KG1 (cell line): ENCODE data around the gene SH3D19.

Experiments
- DNase-seq: peaks from one replicate; lab custom pipeline; 2025; lab: John Stamatoyannopoulos, UW

The SH3D19 gene, protein sequence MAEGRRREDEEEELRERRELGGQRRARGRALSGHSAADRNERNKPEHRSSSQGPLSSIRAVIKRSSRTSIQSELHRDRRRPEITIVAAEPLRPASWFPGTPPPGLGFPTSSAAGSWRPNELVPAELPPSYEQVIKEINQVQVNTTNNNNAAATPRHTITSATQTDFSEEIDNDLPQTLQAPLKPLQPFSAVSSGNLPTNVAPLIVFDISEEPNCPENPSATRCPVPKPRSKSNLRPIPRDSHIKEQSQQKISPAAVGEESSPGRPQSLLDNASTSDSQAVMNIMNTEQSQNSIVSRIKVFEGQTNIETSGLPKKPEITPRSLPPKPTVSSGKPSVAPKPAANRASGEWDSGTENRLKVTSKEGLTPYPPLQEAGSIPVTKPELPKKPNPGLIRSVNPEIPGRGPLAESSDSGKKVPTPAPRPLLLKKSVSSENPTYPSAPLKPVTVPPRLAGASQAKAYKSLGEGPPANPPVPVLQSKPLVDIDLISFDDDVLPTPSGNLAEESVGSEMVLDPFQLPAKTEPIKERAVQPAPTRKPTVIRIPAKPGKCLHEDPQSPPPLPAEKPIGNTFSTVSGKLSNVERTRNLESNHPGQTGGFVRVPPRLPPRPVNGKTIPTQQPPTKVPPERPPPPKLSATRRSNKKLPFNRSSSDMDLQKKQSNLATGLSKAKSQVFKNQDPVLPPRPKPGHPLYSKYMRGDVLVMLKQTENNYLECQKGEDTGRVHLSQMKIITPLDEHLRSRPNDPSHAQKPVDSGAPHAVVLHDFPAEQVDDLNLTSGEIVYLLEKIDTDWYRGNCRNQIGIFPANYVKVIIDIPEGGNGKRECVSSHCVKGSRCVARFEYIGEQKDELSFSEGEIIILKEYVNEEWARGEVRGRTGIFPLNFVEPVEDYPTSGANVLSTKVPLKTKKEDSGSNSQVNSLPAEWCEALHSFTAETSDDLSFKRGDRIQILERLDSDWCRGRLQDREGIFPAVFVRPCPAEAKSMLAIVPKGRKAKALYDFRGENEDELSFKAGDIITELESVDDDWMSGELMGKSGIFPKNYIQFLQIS

DNA sequence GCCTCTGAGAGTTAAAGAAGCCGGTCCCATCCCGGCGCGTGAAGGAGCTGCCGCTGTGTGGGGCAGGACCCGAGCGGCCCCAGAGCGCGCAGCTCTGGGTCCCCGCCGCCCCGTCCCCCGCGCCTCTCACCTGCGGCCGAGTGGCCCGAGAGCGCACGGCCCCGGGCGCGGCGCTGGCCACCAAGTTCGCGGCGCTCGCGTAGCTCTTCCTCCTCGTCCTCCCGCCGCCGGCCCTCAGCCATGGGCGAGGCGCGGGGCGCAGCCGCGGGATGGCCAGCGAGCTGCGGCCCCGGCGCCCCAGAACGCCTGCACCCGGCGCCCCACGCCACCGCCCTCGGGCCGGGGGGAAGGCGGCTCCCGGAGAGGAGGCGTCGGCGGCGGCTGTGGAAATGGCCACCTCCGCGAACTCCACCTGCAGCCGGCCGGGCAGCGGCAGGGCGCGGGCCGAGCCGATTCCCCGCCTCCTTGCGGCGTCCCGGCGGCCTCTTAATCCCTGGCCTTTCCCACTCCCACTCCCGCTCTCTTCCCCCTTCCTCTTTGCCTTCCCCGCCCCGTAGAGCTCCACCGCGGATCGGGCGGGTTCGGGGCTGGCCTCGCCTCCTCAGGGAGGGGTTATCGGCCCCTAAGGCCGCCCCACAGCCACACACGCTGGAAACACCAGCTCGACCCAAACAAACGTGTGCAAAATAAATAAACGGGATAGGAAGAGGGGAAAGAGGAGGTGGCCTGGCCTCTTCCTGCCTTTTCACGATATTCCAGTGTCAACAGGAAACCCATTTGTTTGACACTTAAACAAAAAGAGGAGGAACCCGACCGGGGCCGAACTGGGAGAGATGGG, at the start of gene SH3D19:
Gene SH3D19 (minus strand): TSS at position 495 of the 838 bp plus-strand sequence. CDS start 253 bp downstream, at position 242.
- DNase-seq, result no peak

DNA sequence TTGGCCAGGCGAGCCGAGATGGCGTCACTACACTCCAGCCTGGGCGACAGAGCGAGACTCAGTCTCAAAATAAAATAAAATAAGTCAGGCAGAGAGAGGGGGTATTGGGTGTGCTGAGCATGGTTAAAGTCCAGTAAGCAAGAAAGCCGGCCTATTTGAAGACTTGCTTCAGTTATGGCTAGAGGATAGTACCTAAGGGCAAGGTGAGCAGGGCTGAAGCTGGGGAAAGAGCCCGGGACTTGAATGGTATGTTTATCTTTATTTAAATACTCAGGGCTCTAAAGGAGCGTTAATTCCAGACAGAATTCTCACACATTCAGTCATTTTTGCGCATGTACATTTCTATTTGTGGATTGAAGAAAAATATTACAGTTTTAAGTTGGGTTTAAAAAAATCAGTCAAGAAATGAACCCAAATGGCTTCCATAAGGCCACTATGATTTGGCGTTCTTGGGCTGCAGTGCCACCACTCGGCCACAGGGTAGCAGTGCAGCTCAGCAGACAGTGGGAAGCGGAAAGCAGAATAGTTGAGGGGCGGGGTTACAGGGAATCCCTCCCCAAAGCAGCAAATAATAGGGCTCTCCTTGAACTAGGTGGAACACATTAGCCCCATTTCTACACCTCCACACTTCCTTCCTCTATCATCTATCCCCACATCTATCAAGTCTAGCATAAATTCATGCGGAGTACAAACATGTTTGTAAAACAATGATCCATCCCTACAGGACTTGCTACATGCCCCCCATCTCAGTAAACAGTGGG, 37.2 kb upstream of the SH3D19 start:
- DNase-seq, result peak; percentile 7

DNA sequence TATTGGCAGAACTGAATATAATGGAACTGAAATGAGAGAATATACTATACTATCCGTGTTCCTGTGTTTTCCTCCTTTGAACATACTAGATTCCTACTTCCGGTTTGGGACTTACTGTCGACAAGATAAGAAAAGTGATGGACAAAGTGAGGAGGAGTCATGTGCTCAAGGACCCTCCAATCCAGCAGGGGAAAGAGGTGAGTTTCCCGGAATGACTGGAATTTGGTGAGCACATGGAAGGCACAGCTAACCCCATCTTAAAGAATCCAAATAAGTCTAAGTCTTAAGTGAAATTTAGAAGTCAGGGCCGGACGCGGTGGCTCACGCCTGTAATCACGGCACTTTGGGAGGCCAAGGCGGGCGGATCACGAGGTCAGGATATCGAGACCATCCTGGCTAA, 36.6 kb upstream of the SH3D19 start:
- DNase-seq, result no peak

DNA sequence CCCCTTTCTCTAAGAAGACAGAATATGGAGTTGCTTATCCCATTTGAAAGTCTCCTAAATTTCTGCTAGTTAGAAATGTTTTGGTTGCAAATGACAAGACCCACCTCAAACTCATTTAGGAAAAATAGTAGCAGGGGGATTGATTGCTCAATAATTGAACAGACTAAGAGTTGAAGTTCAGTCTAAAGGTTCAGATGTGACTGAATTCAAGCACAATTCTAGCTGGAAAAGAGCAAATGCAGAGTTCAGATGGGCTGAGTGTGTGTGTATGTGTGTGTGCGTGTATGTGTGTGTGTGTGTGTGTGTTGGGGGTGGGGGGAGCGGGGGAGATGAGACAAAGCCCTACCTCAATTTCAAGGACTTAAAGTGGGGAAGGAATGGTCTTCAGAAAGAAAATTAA, 35.7 kb upstream of the SH3D19 start:
- DNase-seq, result no peak

DNA sequence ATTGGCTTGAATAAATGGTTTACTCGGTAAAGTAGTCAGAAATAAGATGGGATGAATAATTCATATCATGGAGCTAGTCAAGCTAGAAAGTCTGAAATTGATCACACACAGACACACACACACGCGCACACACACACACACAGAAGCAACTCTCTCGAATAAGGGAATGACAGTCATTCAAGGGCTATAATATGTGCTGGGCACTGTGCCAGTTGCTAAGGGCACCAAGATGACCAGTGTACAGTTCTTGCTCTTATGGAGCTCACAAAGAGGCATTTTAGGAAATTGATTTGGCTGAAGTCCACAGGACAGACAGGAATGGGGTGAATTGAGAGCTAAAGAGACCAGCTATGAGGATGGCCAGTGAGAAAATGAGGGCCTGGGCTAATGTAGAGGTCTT, 34.2 kb upstream of the SH3D19 start:
- no peak for DNase-seq

DNA sequence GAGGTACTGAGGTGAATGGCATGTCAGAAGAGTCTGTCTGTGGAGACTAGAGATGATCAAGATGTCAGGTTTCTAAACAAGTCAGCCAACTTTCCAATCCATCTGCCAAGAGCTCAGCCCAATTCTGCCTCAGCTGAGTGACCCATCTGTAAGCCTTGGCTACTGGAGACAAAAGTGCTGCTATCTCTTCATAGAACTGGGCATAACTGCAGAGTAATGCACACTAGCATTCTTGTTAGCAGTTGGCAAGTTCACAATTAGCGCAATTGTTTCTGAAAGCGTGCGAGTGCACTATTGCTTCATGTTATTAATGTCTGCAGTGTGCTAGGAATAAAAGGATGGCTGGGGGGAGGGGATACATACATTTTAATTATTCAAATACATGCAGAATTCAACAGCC, 32.9 kb upstream of the SH3D19 start:
- no peak for DNase-seq

DNA sequence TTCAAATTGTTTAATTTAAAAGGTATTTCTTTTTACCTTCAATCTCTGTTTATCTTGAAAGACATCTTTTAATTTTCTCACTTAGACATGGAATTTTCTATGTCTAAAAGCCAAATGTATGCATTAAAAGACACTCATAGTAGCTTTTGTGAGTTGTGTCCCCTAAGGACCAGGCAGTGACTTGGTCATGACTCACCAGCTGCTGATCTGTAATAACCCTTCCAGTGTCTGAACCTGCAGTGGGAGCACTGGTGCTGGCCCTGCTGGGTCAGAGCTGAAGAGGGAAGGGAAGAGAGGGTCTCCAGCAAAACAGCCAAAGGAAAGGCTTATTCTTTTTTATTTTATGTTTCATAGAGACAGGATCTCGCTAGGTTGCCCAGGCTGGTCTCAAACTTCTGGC, 31.1 kb upstream of the SH3D19 start:
- no peak for DNase-seq

DNA sequence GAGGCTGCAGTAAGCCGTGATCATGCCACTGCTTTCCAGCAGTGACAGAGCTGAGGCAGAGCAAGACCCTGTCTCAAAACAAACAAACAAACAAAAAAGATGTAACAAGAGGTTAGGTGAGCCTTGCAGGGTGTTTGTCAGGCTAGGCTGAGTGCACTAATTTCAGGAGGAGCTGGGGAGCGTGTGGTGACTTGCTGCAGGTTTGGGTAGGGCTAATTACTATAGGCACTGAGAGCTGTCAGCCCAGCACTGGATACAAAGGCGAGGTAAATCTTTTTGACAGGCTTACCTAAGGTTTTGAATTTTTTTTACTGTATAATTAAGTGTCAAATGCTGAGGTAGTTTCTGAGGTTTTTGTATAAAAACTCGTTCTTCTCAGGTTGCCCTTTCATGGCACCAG, 29.8 kb upstream of the SH3D19 start:
- no peak for DNase-seq

DNA sequence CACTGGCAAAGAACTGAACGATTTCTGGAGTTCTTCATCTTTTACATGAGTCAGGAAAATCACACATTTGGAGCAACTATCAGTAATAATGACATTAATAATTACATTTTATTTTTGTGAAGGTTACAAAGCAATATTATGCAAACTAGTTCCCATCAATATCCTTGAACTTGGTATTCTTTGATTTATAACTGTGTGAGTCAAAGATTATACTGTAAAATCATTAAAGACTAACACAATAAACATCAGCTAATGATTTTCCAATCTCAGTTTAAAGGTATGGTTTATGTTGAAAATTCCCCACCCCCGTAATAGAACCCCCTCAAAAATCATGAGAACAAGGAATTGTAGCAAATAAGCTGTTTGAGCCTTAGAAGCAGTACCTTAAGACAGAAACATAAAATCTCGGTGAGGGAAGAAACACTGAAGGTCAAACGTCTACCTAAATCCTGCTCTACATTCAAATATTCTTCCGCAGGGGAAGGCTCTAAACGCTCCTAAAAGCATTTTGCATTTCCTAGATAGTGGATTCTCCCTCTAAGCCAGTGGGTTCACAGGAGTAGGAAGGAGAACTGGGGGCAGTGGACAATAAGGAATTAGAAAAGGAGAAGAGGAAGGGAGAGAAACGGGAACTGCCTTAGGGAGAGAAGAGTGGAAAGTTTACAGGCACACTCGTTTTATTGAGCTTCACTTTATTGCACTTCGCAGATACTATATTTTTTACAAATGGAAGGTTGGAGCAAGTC, 22.3 kb upstream of the SH3D19 start:
- DNase-seq, result no peak

DNA sequence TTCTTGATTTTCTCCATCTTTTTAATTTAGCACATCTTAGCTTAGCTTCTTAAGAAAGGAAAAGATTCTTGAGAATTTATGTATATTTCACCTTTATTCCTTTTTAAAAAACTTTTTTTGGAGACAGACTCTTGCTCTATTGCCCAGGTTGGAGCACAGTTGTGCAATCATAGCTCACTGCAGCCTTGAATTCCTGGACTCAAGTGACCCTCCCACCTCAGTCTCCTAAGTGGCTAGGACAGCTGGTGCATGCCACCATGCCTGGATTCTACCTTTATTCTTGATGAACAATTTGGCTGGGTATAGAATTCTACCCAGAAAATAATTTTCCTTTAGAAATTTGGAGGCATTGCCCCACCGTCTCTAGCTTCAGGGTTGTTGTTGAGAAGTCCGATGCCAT, 19.5 kb upstream of the SH3D19 start:
- no peak for DNase-seq

DNA sequence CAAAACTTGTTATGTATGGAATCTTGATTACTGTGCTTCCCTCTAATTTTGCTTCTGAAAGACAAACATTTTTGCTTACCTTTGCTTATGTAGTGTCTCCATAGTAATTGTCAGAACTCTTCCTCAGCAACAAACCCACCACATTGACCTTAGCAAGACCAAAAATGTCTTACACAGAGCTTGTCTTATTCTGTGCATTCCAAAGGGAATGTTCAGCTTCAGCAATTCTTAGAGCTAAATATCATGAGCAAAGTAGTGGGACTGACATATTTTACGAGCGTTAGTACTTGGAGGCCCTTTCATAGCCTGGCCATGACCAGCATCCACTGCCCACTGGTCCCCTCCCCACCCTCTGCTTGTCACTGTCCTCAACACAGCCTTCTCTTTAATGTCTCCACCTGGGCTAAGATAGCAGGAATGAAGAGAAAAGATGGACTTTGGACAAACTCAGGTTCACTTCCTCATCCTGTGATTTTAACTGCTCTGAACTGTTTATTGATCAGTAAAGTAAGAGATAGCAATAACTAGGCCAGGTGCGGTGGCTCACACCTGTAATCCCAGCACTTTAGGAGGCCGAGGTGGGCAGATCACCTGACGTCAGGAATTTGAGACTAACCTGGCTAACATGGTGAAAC, 15.5 kb upstream of the SH3D19 start:
- no peak for DNase-seq

DNA sequence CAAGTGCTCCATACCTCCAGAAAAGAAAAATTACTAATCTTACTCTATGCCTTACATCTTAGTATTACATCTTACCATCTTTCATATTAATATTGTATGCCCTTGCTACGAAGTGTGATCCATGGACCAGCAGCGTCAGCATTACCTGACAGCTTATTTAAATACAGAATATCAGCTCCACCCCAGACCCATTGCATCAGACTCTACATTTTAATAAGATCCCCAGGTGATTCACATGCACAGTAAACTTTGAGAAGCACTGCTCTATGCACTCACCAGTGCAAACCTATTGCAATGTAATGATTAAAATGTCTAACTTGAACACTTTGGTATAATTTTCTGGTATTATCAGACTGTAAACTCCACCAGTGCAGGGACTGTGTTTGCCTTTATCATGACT, 14.1 kb upstream of the SH3D19 start:
- DNase-seq, result no peak

DNA sequence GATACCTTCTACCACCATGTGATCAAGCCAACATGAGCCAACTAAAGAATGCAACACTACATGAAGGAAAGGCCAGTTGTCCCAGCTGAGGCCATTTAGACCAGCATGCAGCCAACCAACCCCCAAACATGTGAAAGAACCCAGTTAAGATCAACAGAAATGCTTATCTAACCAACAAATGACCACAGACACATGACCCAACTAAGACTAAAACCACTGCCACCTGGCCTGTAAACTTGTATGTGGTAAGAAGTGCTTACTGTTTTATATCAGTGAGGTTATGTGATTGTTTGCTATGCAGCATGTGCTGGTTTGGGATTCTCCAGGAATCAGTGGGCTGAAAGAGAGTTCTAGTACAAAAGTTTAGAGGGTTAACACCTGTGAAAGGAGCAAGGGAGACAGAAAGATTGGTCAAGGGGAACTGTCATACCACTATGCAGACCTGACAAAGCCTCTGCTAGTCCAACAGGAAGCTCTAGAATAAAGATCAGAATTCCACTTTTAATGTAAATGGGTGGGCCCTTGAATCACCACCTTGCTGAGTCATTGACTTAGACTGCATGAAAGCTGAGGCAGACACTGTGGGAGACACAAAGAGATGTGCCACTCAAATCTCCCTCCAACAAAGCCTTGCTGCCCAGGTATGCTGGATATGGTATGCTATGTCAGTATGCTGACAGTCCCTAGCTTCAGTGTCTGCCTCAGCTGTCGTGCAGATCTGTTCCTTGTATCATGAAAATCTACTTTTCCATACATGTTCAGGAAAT, 6.1 kb upstream of the SH3D19 start:
- no peak for DNase-seq

DNA sequence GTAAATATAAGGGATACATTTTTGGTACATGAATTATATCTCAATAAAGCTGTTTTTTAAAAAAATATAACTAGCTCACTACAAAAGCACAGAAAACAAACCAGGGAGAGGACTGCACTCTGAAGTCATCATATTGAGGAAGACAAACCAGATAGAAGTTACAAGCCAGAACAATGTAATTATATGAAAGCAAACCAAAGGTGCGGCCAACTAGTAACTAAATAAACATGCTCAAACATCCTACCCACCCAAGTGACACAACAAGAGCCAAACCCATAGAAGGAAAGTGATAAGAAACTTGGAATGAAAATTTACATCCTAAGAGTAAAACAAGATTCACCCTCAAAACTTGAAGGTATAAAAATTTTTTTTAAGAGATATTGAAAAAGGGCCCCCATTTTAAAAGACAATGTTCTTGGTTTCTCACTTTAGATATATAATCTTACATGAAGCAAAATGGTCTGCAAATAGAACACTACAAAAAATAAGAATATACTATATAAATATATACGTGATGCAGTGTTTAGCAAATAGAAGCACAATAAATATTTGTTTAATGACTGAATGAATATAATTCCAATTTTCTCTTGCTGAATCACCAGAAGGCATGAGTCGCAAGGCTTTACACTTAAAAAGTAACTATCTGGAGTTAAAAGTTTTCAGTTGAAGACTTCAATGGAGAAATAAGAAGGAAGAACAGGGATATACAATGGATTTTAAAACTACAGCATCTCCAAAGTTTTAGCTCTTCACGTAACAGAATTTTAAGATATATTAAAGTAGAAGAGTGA, 4.0 kb upstream of the SH3D19 start:
- DNase-seq, result no peak

DNA sequence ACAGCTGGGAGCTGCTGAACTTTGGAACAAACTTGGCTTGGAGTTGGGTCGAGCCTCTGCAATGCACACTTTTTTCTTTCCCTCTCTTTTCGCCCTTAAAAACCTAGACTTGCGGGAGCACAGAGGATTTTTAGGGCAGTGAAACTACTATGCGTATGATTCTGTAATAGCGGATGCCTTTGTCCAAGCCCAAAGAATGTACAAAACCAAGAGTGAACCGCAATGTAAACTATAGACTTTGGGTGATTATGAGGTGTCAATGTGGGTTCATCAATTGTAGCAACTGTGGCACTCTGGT, 493 bp upstream of the SH3D19 start:
- DNase-seq, result no peak

DNA sequence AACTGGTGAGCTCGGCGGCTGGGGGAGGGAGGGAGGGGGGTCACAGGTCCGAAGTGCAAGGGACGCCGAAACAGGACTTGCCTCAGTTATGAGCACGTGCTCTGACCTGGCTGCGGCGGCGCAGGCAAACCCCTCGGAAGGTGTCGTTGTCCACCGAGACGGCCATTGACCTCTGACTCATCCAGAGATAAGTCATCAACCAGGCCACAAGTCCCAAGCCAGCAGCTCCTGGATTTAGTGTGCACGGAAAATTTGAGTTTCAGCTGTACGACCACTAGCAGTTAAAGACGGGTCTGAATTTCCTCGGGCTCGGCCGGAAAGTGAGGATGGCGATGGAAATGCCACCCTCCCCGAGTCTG, 674 bp downstream of the SH3D19 start:
- no peak for DNase-seq

DNA sequence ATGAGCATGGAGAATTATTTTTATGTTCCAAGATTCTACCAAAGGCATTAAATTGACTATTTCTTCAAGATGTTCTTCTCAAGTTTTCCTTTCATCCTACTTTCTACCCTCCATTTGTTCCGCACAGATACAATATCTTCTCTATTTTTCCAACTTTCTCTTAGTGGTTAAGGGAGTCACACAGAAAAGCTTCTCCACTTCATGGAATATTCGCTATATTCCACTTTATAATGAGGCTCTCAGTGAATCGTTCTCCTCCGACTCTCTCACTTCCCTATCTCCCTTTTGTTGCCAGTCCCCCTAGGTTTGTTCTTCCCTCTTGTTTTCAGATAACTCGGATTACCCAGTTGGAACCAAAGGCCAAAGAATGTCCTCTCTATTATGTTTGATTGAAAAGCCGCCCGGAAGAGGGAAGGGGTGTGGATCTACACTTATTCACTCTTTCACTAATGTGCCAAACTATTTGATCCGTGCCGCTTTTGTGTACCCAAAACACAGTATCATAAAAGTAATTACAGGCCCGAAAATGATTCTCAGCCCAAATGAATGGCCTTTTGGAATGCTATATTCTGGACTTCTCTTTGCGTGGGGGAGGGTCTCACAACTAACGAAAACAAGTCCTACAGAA, 1.2 kb downstream of the SH3D19 start:
- DNase-seq, result no peak

DNA sequence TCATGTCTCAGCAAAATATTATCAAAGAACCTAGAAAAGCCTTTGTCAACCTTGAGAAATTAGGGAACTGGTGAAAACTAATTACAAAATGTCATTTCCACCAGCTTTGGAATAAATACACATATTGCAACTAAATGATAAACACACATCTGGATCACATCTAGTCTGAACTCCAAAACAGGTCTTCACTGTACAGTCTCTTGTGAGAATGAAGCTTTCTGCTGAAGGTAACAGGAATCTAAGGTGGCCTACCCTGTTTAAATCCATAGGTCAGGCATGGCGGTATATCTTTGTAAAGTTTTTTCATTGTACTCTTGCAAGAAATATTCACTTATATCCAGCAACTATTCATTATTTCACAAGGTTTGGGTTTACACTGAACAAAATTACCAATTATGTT, 1.7 kb downstream of the SH3D19 start:
- no peak for DNase-seq
